Endothelial cell of umbilical vein (primary cell): Measurements from ENCODE around the gene FAM50B. TPM values are rescaled to one million over a fixed set of nuclear protein-coding genes. Genes with fewer than 3 reads are reported as not detected.

Experiments used
- BruUV-seq: library from RNA; stranded (reverse); fragments of 400-500 nt; replicated peaks from 2 replicates; lab custom pipeline; 2021; lab: Mats Ljungman, UMichigan
- CTCF ChIA-PET: fragments of 300-600, 350-600 bp; sonication (Branson Sonifier 250); formaldehyde crosslinking; loops from one replicate; lab custom pipeline; 2021; ENCODE audit warnings: antibody characterized with exemption, inconsistent platforms; lab: Charles Lee
- POLR2A ChIA-PET: fragments of 300-600, 350-600 bp; sonication (Branson Sonifier 250); formaldehyde crosslinking; loops from one replicate; lab custom pipeline; 2021; ENCODE audit warnings: antibody characterized with exemption, inconsistent platforms; lab: Charles Lee
- DNase-seq: peaks from one replicate; pipeline ENCODE4 v3.0.0-alpha.2; 2011; ENCODE audit warnings: low read depth, low spot score
- FAIRE-seq: peaks from 2 replicates; lab custom pipeline; 2011; peaks lifted over from hg19 to GRCh38; lab: Jason Lieb, UNC
- H2AFZ ChIP-seq: 2 replicates; pipeline ENCODE4 v1.6.0; 2012; ENCODE audit warnings: low read depth, low read length, control low read depth, inconsistent platforms
- H3K27ac ChIP-seq: 2 replicates; pipeline ENCODE4 v1.5.1; 2011; ENCODE audit warnings: low read depth, mild to moderate bottlenecking, control low read depth, low read length, moderate library complexity; ENCODE audit not compliant: insufficient read depth
- H3K27me3 ChIP-seq, 2 experiments: 2 replicates each; pipeline versions ENCODE4 v1.6.0 to v1.6.1; 2011; ENCODE audit warnings: low read length in 2 of 2, mixed read lengths in 1 of 2; ENCODE audit not compliant: control insufficient read depth in 2 of 2, insufficient read depth in 2 of 2
- H3K36me3 ChIP-seq, 2 experiments: 2 replicates in 1 of 2; 3 replicates in 1 of 2; pipeline ENCODE4 v1.5.1; 2011; ENCODE audit warnings: low read length in 2 of 2, mild to moderate bottlenecking in 1 of 2, moderate library complexity in 1 of 2; ENCODE audit not compliant: control insufficient read depth in 2 of 2, insufficient read depth in 2 of 2; ENCODE audit errors: extremely low read depth in 1 of 2
- H3K4me1 ChIP-seq: 3 replicates; pipeline ENCODE4 v1.5.1; 2011; ENCODE audit warnings: mild to moderate bottlenecking, low read length; ENCODE audit not compliant: control insufficient read depth, insufficient read depth; ENCODE audit errors: extremely low read depth
- H3K4me2 ChIP-seq: 2 replicates; pipeline ENCODE4 v1.6.1; 2011; ENCODE audit warnings: low read length, control low read depth, mixed read lengths; ENCODE audit not compliant: insufficient read depth
- H3K4me3 ChIP-seq, 3 experiments: fragments of 200-600 bp in 1 of 3; sonication (generic), shearing (Covaris generic) in 1 of 3; replicated peaks in 1 of 3; 2 replicates each; pipeline ENCODE4 v1.5.1; 2011 to 2016; ENCODE audit warnings: control low read depth in 3 of 3, low read length in 3 of 3, mild to moderate bottlenecking in 2 of 3, inconsistent platforms in 1 of 3, low read depth in 1 of 3, moderate library complexity in 1 of 3; ENCODE audit not compliant: insufficient read depth in 1 of 3
- H3K79me2 ChIP-seq: 2 replicates; pipeline ENCODE4 v1.6.0; 2012; ENCODE audit warnings: low read length, inconsistent platforms; ENCODE audit not compliant: control insufficient read depth, insufficient read depth
- H3K9ac ChIP-seq: replicated peaks from 2 replicates; pipeline ENCODE3; 2011; ENCODE audit warnings: low read length, control low read depth; ENCODE audit not compliant: insufficient read depth; ENCODE audit errors: extremely low read depth
- H3K9me1 ChIP-seq: replicated peaks from 3 replicates; pipeline ENCODE4 v1.6.0; 2011; ENCODE audit warnings: mild to moderate bottlenecking, low read length; ENCODE audit not compliant: control insufficient read depth, insufficient read depth; ENCODE audit errors: extremely low read depth
- H3K9me3 ChIP-seq: replicated peaks from 2 replicates; pipeline ENCODE4 v1.5.1; 2012; ENCODE audit warnings: low read length, inconsistent platforms; ENCODE audit not compliant: control insufficient read depth, insufficient read depth
- H4K20me1 ChIP-seq: replicated peaks from 2 replicates; pipeline ENCODE3; 2011; ENCODE audit warnings: mild to moderate bottlenecking, low read length; ENCODE audit not compliant: control insufficient read depth, insufficient read depth; ENCODE audit errors: extremely low read depth
- EZH2 ChIP-seq: IDR thresholded peaks from 2 replicates; pipeline ENCODE4 v1.6.1; 2012; ENCODE audit warnings: borderline replicate concordance, low read depth, mild to moderate bottlenecking, moderate library complexity, low read length, inconsistent platforms; ENCODE audit not compliant: severe bottlenecking
- FOS ChIP-seq: IDR thresholded peaks from 2 replicates; pipeline ENCODE4 v1.6.1; 2011; ENCODE audit warnings: mild to moderate bottlenecking, low read length, moderate library complexity, borderline replicate concordance; ENCODE audit not compliant: insufficient read depth
- GATA2 ChIP-seq: IDR thresholded peaks from 2 replicates; pipeline ENCODE4 v1.7.0; 2011; ENCODE audit warnings: low read depth, mild to moderate bottlenecking, moderate library complexity, mixed read lengths, low read length; ENCODE audit not compliant: insufficient read length, insufficient read depth
- JUN ChIP-seq: IDR thresholded peaks from 2 replicates; pipeline ENCODE4 v1.6.1; 2011; ENCODE audit warnings: borderline replicate concordance, low read depth; ENCODE audit not compliant: insufficient read length, insufficient read depth
- MYC ChIP-seq: IDR thresholded peaks from one replicate; pipeline ENCODE4 v1.6.1; 2011; ENCODE audit warnings: mild to moderate bottlenecking, low read depth, low read length
- POLR2A ChIP-seq: IDR thresholded peaks from 2 replicates; pipeline ENCODE4 v1.6.1; 2012; ENCODE audit warnings: low read depth, mild to moderate bottlenecking, control low read depth, low read length
- POLR2AphosphoS5 ChIP-seq: IDR thresholded peaks from 2 replicates; pipeline ENCODE4 v1.6.1; 2012; ENCODE audit warnings: low read depth, mild to moderate bottlenecking, control low read depth, low read length, moderate library complexity; ENCODE audit not compliant: insufficient read depth
- dilution Hi-C: fragments of 300-500 bp; cut with MboI; formaldehyde crosslinking; loops from one replicate; pipeline ENCODE4 v1.15.0; 2019; ENCODE audit warnings: low sequenced_read_pairs; ENCODE audit not compliant: extremely low pct_ligation_motif_present
- intact Hi-C: fragments of 100-400 bp; cut with micrococcal nuclease; formaldehyde crosslinking; loops from one replicate; pipeline ENCODE4 v1.10.0; 2022
- polyA plus RNA-seq, 4 experiments: library from polyadenylated mRNA; depleted of rRNA in 3 of 4; stranded (reverse) in 3 of 4; unstranded in 1 of 4; fragments of >200 nt; gene quantifications; 2 replicates each; pipeline versions ENCODE4 v1.2.1 to v1.2.3, GENCODE V29; 2011 to 2012; ENCODE audit warnings: missing spikeins in 1 of 4
- total RNA-seq: library from RNA; stranded (reverse); gene quantifications from 2 replicates; pipeline ENCODE4 v1.2.3, GENCODE V29; 2021
- TF ChIP-seq, protein P1 (sequence below), 2 donors: IDR thresholded peaks; 1 replicate in 1 of 2; 2 replicates in 1 of 2; pipeline ENCODE4 v1.5.1; 2011; ENCODE audit warnings: low read length in 2 of 2, mild to moderate bottlenecking in 2 of 2, moderate library complexity in 2 of 2, control low read depth in 1 of 2, inconsistent platforms in 1 of 2, low read depth in 1 of 2; ENCODE audit not compliant: insufficient read depth in 1 of 2; ENCODE audit errors: extremely low read depth in 1 of 2
- TF ChIP-seq, protein P2 (sequence below): IDR thresholded peaks from 2 replicates; pipeline ENCODE4 v1.6.1; 2011; ENCODE audit not compliant: insufficient read depth, insufficient read length

FAM50B gene
- total and polyA plus RNA-seq, 2 donors (not counting 3 experiments of a cell fraction or from before 2014, with no cell fraction given) = 10.0 to 14.1 TPM

- H3K9me1 ChIP-seq = no peaks in the 10 kb centered on the region
- no peak overlapping the region for H3K9ac ChIP-seq
- ChIA-PET CTCF (interaction anchor here (0.7 to 1.6 kb wide), 4 partner anchors 9 to 110 kb away, joined by 3 to 5 read pairs (median 4); no protein-coding TSS in a partner anchor), POLR2A (no interaction called here)
- H3K4me2 ChIP-seq = no peak overlapping the region
- TF ChIP-seq POLR2A = no peak
- TF ChIP-seq, protein P1, sequence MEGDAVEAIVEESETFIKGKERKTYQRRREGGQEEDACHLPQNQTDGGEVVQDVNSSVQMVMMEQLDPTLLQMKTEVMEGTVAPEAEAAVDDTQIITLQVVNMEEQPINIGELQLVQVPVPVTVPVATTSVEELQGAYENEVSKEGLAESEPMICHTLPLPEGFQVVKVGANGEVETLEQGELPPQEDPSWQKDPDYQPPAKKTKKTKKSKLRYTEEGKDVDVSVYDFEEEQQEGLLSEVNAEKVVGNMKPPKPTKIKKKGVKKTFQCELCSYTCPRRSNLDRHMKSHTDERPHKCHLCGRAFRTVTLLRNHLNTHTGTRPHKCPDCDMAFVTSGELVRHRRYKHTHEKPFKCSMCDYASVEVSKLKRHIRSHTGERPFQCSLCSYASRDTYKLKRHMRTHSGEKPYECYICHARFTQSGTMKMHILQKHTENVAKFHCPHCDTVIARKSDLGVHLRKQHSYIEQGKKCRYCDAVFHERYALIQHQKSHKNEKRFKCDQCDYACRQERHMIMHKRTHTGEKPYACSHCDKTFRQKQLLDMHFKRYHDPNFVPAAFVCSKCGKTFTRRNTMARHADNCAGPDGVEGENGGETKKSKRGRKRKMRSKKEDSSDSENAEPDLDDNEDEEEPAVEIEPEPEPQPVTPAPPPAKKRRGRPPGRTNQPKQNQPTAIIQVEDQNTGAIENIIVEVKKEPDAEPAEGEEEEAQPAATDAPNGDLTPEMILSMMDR (IDR thresholded peaks at IDR 0.05; ENCODE audit: extremely low read depth in 1 of 2, insufficient read depth in 1 of 2, low read depth in 1 of 2, low read length in 2 of 2) = no peak
- no peak for TF ChIP-seq FOS
- TF ChIP-seq, protein P2, sequence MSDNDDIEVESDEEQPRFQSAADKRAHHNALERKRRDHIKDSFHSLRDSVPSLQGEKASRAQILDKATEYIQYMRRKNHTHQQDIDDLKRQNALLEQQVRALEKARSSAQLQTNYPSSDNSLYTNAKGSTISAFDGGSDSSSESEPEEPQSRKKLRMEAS = no peak
- TF ChIP-seq JUN = no peak
- no peak for TF ChIP-seq GATA2
- no peak for TF ChIP-seq MYC
- TF ChIP-seq EZH2 = no peak
- no peak for TF ChIP-seq POLR2AphosphoS5
- no TSS peak for BruUV-seq
- no peak overlapping the region for H2AFZ ChIP-seq
- H3K27ac ChIP-seq = no peak overlapping the region
- no peaks in the 10 kb centered on the region for H3K27me3 ChIP-seq
- DNase-seq (no peak), FAIRE-seq (no peak)
- intact Hi-C loops = no loop called here
- no peaks in the 10 kb centered on the region for H3K4me1 ChIP-seq
- no peaks in the 10 kb centered on the region for H3K79me2 ChIP-seq
- H4K20me1 ChIP-seq = no peaks in the 10 kb centered on the region
- H3K4me3 ChIP-seq = no peak overlapping the region
- H3K9me3 ChIP-seq = no peaks in the 10 kb centered on the region
- dilution Hi-C loops = no loop called here
- no peaks in the 10 kb centered on the region for H3K36me3 ChIP-seq
Measured at GRCh38 chr6:3867641-3868502, 18.7 kb downstream of the FAM50B start.
